ENCODE data around the gene LPAR6.

DNA sequence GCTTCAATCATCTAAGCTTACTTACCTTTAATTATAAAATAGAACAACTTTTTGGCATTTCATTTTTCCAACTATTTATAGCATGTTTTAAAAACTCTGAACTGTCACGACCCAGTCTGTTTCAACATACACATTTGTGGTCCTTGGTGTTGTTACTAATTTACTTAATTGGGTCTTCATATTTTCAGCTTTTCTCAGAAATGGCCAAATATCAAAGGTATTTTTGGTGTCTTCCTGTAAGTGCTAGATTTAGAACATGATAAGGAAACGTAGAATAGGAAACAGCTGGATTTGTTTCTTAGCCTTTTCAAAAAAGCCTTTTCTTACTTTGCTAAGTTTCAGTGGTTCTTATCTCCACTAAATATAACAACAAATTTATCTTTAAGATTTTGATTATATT, 11.4 kb downstream of the LPAR6 start:
- TF ChIP-seq, protein P1, sequence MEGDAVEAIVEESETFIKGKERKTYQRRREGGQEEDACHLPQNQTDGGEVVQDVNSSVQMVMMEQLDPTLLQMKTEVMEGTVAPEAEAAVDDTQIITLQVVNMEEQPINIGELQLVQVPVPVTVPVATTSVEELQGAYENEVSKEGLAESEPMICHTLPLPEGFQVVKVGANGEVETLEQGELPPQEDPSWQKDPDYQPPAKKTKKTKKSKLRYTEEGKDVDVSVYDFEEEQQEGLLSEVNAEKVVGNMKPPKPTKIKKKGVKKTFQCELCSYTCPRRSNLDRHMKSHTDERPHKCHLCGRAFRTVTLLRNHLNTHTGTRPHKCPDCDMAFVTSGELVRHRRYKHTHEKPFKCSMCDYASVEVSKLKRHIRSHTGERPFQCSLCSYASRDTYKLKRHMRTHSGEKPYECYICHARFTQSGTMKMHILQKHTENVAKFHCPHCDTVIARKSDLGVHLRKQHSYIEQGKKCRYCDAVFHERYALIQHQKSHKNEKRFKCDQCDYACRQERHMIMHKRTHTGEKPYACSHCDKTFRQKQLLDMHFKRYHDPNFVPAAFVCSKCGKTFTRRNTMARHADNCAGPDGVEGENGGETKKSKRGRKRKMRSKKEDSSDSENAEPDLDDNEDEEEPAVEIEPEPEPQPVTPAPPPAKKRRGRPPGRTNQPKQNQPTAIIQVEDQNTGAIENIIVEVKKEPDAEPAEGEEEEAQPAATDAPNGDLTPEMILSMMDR (conservative IDR thresholded peaks at IDR 0.05; ENCODE audit: low read length), result no peak
- no peak for TF ChIP-seq EZH2phosphoT487 (IDR thresholded peaks at IDR 0.05; ENCODE audit: borderline replicate concordance, low read depth, low read length)
